Embryonic facial prominence (tissue), 1 donor: ENCODE data around the gene ADGRD1.

Experiments
- DNase-seq: peaks from one replicate; pipeline ENCODE4 v3.0.0-alpha.2; 2016; ENCODE audit errors: extremely low spot score

ADGRD1 gene

DNA sequence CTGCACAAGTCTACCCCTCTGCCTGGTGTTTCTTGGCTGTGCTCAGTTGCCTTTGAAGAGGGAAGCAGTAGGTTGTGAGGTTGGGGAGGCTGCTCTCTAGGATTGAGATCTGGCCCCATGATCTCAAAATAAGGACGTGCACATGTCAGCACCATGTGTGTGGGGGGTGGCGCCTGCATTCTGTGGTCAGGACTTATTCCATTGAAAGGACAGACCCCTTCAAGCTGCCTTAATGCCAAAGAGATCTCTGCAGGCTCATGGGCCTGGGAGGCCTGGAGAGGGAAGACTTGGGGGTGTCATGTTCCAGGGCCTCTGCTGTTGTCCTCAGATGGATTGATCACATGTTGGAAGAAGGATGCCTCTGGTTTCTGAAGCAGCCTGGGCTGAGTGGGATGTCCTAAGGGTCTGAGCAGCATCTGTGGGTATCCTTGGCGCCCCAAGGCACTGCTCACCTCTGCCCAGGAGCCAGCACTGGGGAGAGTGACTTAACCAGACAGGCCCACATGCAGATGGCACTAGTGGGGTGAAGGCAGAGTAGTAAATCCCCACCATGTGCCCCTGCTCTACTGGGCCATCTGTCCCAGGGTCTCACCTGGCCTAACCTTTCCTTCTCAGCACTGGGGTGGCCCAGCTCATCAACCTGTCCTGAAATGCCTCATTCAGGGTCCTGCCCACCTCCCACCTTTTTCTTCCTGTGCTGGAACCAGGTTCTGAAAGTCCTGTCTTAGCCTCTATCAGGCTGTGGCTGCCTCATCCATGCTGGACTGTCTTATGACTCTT is 118.9 kb downstream of the ADGRD1 start:
- no peak for DNase-seq

DNA sequence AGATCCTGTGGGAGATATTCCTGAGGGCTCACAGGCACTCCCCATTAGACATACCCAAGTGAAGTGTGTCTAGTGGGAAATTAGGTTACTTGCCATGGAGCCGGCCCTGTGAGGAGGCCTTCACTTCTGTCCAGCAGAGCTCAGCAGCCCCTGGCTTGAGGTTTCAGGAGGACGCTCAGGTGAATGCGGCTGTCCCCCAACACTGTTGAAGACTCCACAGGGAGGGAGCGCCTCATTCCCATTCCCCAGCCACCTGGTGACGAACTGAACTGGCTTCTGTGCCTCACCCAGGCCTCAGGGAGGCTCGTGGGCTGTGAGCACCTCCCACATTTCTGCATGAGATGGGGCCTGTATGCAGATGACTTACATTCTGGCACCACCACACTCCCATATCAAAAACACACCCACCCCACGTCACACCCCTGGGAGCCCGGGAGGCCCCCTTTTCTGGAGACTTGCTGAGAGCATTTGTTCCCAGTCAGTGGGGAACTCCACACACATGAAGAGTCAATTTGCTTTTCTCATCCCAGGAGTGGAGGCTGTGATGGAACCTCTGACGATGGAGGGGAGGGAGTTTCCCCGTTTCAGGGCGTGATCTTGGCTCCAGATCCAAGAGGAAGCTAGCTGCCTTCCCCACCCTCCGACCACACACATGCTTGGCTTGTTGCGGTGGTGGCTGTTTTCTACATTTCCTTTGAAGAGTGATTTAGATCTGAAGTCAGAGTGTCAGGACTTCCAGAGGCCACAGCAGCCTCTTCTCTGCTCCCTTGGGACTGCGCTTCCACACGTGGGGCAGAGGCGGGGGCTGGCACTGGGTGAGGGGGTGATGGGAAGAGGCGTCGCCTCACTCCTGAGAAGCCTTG is 120.7 kb downstream of the ADGRD1 start:
- peak; percentile 12 for DNase-seq

DNA sequence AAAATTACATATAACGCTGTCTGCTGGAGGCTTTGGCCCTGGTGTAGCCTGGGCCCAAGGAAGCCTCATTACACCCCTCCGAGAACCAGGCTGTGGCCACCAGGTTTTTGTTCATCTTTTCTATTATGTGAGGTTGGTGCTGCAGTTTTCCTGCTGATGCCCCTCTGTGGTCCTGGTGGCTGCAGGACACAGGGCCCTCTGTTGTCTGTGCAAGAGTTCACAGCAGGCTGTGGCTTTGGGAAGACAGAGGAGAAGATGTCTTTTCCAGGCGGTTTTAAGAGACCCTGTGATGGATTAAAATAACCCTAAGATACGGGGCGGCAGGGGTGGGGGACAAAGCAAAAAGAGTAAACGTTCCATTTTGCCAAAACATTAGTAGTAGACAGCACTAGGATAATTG is 121.5 kb downstream of the ADGRD1 start:
- no peak for DNase-seq

DNA sequence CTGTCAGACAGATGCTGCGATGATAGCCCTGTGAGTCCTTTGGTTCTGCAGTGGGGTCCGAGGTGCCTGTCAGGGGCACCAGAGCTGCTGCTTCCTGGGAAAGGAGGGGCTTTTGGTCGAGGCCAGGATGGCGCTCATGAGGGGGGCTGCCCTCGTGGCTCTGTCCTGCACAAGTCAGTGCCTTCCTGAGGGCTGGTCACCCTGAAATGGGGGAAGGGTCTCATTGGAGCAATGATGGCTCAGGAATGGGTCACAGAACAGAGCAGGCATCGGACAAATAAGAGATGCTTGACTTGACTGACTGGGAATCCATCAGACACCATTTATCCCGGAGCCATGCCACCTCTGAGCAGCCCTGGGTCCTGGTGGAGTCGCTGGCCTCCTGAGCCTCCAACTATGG is 121.9 kb downstream of the ADGRD1 start:
- DNase-seq, result no peak

DNA sequence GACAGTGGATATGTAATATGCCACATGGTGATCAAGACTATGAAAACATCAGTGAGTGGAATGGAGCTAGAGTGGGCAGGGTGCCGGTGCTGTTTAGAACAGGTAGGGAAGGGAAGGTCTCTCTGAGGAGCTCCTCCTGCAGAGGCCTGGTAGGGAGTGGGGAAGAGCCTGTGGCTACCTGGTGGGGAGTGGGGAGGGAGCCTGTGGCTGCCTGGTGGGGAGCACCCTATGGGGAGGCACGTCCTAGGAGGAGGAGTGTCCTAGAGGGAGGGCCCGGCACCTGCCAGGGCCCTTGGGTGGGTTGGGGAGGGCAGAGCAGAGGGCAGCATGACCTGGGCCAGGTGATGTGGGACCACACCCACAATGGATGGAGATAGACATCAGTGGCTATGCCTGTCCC is 122.6 kb downstream of the ADGRD1 start:
- DNase-seq, result no peak

DNA sequence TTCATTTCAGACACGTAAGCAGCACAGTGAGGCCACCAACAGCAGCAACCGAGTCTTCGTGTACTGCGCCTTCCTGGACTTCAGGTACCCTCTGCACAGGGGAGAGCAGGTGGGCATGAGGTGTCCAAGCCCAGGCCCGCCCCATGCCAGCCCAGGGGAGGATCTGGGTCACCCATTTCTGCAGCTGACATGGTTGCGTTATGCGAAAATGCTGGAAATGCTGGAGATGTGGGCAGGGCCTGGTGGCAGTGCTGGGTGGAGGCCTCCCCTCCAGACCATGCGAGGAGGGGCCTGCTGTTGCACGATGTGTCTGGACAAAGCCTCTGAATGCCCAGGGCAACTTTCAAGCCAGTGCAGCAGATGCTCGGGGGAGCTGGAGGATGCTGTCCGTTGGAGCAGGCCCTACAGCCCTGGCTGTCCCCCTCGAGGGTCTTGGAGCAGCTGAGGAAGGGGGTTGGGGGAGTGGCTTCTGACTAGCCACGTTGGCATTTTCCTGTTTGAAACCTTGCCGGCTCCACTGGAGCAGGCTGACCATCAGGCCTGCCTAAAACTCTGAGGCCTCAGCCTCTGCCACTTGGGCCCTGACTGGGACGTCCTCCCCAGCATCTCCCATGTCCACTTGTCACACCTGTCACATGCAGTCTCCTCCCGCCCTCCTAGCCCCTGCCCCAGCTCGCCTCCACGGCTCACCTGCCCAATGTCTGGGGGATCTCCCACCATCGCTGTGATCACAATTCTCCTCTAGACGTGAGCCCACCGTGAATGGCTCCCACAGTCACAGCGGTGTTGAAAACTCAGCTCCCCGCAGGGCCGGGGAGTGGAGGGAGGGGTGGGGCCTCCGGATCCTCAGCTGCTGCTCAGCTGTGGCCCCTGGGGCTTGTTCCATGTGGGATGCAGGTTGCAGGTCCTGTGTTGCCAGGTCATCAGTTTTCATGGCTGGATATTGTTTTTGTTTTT is 123.4 kb downstream of the ADGRD1 start:
- no peak for DNase-seq

DNA sequence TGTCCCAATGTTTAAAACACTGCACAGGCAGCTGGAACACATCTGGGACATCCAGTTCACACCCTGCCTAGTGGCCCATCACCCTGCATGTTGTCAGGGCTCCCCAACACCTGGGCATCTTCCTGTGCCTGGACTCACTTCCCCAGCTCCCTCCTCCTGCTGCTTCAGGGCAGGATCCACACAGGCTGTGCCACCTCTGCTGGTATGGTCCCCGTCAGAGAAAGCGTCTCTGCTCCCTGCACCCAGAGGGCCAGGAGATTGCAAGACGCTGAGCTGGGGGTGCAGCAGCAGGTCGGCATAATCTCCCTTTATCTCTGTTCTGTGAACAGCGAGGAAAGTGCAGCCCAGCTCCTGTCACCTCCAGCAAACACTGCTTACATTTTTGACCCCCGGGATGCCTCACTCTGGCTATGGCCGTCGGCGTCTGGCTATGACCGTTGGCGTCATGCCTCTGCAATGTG is 124.3 kb downstream of the ADGRD1 start:
- no peak for DNase-seq

DNA sequence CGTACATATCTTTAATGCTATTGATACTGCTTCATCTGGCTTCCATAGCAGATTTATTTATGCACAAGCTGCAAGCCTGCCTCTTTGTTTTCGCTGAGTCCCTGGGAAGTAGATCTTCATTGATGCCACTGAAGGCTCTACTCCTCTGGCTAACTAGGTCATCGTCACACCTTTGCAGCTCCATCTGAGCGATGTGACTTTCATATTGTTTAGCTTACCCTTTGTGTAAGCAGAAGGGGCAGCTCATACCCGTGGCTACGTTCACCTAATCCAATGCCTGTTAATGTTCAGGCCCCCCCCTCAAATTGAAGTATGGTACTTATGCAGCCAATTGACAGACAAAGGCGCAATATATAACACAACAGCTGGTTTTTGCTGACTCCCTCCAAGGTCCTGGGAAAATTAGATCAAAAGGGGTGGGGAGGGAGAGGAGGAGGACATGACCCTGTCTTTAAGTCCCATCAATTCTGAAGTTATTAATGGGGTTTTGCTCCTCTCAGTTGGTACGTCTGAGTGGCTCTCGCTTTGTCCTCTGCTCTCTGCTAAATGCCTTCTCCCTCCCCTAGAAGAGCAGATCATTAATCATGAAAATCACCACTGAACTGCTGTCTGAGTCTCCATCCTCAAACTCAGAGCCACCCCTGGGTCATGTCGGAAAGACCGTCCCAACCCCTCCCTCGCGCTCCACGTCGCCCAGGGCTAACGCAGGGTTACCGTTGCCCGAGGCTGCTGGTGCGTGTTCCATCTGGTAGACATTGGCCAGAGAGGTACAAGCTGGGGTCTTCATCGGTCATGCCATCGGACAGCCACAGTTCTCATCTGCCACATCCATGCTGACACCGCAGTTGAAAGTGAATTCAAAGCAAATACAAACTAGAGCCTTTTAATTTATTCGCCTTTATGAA is 128.8 kb downstream of the ADGRD1 start:
- DNase-seq, result no peak

DNA sequence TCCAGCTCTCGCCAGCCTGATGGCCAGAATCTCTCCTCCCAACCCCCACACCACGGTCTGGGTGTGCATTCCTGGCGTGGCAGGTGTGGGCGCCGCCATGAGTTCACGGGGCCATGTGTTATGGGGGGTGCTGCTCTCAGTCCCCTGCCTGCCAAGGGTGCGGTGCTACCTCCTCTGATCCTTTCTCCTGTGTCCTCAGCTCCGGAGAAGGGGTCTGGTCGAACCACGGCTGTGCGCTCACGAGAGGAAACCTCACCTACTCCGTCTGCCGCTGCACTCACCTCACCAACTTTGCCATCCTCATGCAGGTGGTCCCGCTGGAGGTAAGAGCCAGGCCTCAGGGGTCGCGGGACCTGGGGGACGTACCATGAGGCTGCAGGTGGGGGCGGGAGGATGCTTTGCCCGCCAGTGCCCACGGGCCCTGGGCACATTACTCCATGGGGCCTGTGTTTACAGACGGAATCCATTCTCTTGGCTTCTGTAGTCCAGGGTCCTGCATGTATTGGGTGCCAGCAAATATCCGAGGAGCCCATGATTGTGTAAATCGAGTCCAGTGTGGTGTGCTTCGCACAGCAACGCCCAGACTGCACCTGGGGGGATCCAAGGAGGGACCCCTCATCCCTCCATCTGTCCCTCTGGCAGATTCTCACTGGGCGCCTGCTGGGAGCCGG is 130.8 kb downstream of the ADGRD1 start:
- no peak for DNase-seq

DNA sequence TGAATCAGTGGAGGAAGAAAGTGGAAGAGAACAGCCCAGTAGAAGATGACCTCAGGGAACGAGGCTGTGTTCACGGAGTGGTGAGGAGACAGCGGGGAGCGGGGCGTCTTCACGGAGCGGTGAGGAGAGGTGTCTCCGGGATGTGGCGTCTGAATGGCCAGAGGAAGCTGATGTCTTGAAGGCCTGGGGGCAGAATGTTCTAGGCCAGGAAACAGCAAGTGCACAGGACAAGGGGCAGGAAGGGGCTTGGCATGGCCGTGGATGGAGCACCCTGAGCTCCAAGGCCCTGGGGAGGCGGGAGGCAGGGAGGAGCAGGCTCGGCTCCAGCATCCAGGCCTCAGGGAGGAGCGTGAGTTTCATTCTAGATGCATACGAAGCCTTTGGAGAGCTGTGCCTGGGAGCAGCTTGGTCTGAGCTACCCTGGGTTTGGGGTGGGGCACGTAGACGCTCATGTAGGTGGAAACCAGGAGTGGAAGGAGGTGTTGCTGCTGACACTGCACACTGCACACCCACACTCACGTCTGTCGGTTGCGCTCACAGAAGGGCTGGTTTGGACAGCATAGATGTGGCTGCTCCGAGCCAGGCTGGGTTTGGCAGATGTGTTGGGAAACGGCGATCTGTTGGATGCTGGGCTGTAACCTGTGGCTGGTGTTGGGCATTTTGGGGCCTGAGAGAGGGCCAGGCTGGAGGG is 131.6 kb downstream of the ADGRD1 start:
- DNase-seq, result no peak

DNA sequence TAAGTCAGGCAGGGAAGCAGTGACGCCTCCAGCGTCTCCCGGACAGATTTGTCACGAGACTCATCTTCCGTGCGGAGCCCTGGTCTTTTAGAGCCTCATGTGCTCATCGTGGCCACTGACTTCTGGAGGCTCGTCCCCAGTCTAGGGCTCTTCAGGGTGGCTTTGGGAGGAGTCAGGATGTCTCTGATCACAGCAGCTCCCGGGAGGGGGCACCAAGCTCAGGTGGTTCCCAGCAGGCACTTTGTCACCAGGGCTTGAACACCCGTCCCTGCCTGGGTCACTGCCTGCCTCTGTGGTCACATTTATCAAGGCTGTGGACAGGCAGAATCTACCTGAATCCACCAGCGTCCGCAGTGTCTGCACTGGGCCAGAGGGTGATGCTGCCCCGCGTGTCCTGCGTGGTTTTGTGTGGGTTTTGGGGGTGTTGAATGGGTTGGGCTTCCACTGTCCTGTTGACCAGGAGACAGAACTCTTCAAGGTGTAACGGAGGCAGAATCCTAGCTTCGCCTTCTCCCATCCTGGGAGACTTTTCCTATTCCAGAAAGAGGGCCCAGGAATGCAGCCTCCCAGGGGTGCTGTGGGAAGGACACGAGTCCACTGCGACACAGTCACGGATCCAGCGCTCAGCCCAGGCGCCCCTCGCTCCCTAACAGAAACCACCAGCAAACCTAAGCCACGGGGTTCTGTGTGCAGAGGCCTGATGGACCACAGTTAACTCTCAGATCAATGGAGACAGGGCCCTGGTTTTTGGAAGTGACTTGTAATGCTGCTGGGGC is 132.3 kb downstream of the ADGRD1 start:
- no peak for DNase-seq

DNA sequence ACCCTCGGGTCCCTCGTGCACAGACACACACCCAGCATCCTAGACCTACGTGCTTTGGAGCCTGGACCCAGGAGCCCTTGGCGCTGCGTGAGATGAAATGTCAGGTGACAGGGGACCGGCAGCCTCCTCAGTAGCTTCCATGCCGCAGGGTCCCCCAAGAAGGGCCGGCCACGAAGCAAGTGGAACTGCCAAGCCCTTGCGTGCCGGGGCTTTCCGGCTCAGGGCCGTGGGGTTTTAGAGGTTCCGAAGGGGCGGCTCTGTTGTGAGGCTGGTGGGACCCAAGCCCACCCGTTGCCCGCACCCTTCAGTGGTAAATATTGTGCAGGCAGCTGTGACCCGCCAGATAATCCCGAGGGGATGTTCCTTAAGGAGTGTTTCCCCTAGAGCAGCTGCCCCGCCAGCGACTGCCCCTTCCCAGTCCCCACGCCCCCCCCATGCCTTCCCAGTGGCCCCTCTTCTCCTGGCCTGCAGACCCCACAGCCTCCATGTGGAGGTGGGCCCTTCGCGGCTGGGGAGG is 133.7 kb downstream of the ADGRD1 start:
- DNase-seq, result no peak

DNA sequence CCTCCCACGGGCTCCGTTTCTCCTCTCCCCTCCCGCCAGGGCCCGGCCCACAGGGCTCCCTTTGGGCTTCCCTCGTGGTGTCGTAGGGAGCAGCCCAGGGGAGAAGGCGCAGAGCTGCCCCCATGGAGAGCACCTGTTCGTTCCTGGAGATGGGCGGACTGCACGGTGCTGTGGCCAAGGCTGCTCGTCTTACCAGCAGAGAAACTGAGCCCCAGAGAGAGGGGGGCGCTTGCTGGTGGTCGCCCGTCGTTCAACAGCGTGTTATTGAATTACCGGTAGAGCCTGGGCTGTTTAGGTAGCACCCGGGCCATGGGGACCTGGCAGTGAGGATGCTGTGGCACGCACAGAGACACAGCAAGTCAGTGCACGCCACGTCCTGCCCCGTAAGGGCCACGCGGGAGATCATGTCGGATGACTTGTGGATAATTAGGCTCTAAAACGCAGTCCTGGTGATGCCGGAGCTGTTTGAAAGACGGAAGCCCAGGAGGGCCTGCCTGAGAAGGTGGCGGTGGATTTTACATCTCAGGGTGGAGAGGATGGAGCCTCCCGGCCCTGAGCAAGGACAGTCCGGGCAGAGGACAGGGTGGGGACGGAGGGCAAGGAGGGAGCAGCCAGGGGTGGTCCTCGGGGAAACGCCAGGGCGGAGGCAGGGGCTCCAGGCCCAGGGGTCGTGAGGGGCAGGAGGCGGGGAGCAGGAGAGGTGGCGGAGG is 134.4 kb downstream of the ADGRD1 start:
- DNase-seq, result no peak

DNA sequence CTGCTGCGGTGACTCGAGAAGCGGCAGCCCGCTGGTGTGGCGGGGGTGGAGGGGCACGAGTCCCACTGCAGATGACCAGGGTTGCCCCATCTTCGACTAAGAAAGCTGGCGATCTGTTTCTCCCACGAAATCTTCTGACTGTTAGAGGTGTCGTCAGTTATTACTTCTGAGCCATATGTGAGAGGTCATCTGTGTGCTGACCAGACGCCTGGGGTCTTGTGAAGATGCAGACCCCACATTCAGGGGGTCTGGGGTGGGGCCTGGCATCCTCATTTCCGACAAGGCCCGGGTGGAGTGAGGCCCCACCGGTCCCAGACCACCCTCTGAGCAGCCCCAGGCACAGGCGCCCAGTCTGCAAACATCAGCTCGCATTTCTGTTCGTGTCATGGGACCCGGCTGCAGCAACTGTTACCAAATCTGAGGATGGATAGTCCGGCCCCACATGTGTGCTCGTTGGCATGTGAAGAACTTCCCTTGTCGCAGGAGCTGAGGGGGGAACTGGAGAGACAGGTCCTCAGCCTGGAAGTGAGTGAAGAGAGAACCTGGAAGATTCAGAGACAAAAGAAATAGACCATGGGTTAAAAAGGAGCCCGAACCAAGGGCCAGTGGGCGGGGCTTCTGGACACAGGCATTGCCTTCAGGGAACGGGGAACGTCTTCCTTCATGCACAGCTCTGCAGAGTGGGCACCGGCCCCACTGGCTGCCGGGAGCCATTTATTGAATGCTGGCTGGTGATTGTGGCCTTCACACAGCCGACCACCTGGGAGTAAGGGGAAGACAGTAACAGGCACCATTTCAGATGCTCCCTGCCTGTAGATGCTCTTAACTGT is 135.2 kb downstream of the ADGRD1 start:
- DNase-seq, result no peak

DNA sequence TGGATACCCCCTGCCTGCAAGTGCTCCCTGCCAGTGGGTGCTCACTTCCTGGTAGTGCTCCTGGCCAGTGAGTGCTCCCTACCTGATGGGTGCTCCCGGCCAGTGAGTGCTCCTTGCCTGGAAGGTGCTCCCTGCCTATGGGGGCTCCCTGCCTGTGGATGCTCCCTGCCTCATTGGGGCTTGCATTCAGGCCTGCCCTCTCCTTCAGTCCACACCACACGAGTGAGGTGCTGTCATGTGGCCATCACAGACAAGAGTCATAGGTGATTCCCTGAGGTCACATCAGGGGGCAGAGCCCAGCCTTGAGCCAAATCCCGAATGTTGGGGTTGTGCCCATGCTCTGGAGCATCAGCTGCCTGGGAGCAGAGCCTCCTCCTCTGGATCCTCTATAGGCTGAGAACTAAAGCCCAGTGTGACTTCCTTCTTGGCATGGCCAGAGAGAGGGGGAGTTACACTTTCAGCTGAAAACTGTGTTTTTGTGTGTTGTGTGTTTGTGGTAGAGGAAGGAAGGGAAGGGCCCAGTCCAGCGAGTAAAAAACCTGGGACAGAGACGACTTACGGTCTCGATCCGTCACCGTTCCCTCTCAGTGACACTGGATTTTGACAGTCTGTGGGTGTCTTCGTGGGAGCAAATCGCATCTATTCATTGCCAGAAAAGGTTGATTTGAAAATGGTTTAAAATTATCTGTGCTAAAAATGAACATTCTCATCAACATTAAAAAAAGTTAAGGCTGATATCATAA is 136.0 kb downstream of the ADGRD1 start:
- no peak for DNase-seq
